ENCODE data around the gene AQP3. TPM values are rescaled to one million over a fixed set of nuclear protein-coding genes. Genes with fewer than 3 reads are reported as not detected.
A peak's percentile ranks its signal among the peaks of the same experiment; 100 is the strongest.

Gene AQP3
- total and polyA plus RNA-seq, 2 of the 13 experiments (the other 11 are each of a cell fraction or from before 2014, with no cell fraction given) = 1.4 to 5.5 TPM

GRCh38 chr9:33446946-33447798 is at the start of gene AQP3 (continued):
- TF ChIP-seq, protein P1, sequence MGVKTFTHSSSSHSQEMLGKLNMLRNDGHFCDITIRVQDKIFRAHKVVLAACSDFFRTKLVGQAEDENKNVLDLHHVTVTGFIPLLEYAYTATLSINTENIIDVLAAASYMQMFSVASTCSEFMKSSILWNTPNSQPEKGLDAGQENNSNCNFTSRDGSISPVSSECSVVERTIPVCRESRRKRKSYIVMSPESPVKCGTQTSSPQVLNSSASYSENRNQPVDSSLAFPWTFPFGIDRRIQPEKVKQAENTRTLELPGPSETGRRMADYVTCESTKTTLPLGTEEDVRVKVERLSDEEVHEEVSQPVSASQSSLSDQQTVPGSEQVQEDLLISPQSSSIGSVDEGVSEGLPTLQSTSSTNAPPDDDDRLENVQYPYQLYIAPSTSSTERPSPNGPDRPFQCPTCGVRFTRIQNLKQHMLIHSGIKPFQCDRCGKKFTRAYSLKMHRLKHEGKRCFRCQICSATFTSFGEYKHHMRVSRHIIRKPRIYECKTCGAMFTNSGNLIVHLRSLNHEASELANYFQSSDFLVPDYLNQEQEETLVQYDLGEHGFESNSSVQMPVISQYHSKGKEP (CRISPR knock-in tag; IDR thresholded peaks at IDR 0.05) = no peak
- TF ChIP-seq EP300 (IDR thresholded peaks at IDR 0.05; ENCODE audit: low read depth in 2 of 2, low read length in 2 of 2) (no peak), EP300 (CRISPR knock-in tag; IDR thresholded peaks at IDR 0.05; ENCODE audit: borderline replicate concordance) (no peak), ZNF777 (CRISPR knock-in tag; IDR thresholded peaks at IDR 0.05) (peak; percentile 52; the same call in 1 of the 2 replicates), ZSCAN25 (CRISPR knock-in tag; IDR thresholded peaks at IDR 0.05) (peak; percentile 94), POLR2AphosphoS2 (IDR thresholded peaks at IDR 0.05; ENCODE audit: low read depth, low read length) (no peak), TGIF2 (CRISPR knock-in tag; IDR thresholded peaks at IDR 0.05) (no peak; the same call in 1 of the 2 replicates), GPBP1L1 (CRISPR knock-in tag; IDR thresholded peaks at IDR 0.05) (no peak), ARID2 (CRISPR knock-in tag; IDR thresholded peaks at IDR 0.05; ENCODE audit: borderline replicate concordance) (no peak), ZNF678 (CRISPR knock-in tag; IDR thresholded peaks at IDR 0.05) (no peak), SRF (IDR thresholded peaks at IDR 0.05; ENCODE audit: low read depth, low read length) (no peak), KLF12 (CRISPR knock-in tag; IDR thresholded peaks at IDR 0.05; ENCODE audit: borderline replicate concordance) (no peak), ZNF614 (CRISPR knock-in tag; IDR thresholded peaks at IDR 0.05; ENCODE audit: borderline replicate concordance) (no peak), ZNF737 (CRISPR knock-in tag; IDR thresholded peaks at IDR 0.05; ENCODE audit: borderline replicate concordance) (no peak), ADNP (CRISPR knock-in tag; IDR thresholded peaks at IDR 0.05) (no peak), PLSCR1 (CRISPR knock-in tag; IDR thresholded peaks at IDR 0.05; ENCODE audit: borderline replicate concordance) (no peak), ZNF841 (CRISPR knock-in tag; IDR thresholded peaks at IDR 0.05; ENCODE audit: borderline replicate concordance) (no peak)
- TF ChIP-seq, protein P2, sequence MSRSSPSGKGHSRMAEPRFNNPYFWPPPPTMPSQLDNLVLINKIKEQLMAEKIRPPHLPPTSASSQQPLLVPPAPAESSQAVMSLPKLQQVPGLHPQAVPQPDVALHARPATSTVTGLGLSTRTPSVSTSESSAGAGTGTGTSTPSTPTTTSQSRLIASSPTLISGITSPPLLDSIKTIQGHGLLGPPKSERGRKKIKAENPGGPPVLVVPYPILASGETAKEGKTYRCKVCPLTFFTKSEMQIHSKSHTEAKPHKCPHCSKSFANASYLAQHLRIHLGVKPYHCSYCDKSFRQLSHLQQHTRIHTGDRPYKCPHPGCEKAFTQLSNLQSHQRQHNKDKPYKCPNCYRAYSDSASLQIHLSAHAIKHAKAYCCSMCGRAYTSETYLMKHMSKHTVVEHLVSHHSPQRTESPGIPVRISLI (CRISPR knock-in tag; IDR thresholded peaks at IDR 0.05; ENCODE audit: borderline replicate concordance) = 0 out of 2 replicates have a peak, but pooled peaks have one; percentile 14
- TF ChIP-seq, protein P3, sequence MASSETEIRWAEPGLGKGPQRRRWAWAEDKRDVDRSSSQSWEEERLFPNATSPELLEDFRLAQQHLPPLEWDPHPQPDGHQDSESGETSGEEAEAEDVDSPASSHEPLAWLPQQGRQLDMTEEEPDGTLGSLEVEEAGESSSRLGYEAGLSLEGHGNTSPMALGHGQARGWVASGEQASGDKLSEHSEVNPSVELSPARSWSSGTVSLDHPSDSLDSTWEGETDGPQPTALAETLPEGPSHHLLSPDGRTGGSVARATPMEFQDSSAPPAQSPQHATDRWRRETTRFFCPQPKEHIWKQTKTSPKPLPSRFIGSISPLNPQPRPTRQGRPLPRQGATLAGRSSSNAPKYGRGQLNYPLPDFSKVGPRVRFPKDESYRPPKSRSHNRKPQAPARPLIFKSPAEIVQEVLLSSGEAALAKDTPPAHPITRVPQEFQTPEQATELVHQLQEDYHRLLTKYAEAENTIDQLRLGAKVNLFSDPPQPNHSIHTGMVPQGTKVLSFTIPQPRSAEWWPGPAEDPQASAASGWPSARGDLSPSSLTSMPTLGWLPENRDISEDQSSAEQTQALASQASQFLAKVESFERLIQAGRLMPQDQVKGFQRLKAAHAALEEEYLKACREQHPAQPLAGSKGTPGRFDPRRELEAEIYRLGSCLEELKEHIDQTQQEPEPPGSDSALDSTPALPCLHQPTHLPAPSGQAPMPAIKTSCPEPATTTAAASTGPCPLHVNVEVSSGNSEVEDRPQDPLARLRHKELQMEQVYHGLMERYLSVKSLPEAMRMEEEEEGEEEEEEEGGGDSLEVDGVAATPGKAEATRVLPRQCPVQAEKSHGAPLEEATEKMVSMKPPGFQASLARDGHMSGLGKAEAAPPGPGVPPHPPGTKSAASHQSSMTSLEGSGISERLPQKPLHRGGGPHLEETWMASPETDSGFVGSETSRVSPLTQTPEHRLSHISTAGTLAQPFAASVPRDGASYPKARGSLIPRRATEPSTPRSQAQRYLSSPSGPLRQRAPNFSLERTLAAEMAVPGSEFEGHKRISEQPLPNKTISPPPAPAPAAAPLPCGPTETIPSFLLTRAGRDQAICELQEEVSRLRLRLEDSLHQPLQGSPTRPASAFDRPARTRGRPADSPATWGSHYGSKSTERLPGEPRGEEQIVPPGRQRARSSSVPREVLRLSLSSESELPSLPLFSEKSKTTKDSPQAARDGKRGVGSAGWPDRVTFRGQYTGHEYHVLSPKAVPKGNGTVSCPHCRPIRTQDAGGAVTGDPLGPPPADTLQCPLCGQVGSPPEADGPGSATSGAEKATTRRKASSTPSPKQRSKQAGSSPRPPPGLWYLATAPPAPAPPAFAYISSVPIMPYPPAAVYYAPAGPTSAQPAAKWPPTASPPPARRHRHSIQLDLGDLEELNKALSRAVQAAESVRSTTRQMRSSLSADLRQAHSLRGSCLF (CRISPR knock-in tag; IDR thresholded peaks at IDR 0.05; ENCODE audit: borderline replicate concordance) = no peak

Data from HepG2 (cell line).